T-helper 17 cell (primary cell): ENCODE measurements around the gene PARD3. TPM values are rescaled to one million over a fixed set of nuclear protein-coding genes. Genes with fewer than 3 reads are reported as not detected.
"Not testable (repeated sequence)": the region's sequence is repeated elsewhere in the genome, so short reads cannot be mapped to it uniquely, and the experiment has no call there.

Experiments
- ATAC-seq: fragments of 150-1000 bp; cut with Tn5 transposase; 2 replicates; pipeline ENCODE4 v1.10.0; 2021; ENCODE audit warnings: mild to moderate bottlenecking, moderate library complexity
- DNase-seq, 3 donors: peaks; one replicate each; pipeline versions ENCODE4 v3.0.0 to v3.0.0-alpha.2; 2020 to 2021
- H3K9me3 ChIP-seq: one replicate; pipeline ENCODE4 v1.7.0; 2013; ENCODE audit warnings: low read length, mild to moderate bottlenecking; ENCODE audit not compliant: control insufficient read depth, poor library complexity, severe bottlenecking
- H3K27ac Mint-ChIP-seq: one replicate; pipeline ENCODE4 v1.8.0; 2022; ENCODE audit warnings: mild to moderate bottlenecking, moderate library complexity, mixed read lengths
- H3K27me3 Mint-ChIP-seq: one replicate; pipeline ENCODE4 v1.8.0; 2022; ENCODE audit warnings: mixed read lengths
- H3K36me3 Mint-ChIP-seq: one replicate; pipeline ENCODE4 v1.8.0; 2022; ENCODE audit warnings: low read depth, mixed read lengths
- H3K4me1 Mint-ChIP-seq: one replicate; pipeline ENCODE4 v1.8.0; 2022; ENCODE audit warnings: mild to moderate bottlenecking, mixed read lengths
- H3K4me3 Mint-ChIP-seq: one replicate; pipeline ENCODE4 v1.8.0; 2022; ENCODE audit warnings: mild to moderate bottlenecking, moderate library complexity, mixed read lengths
- total RNA-seq, 4 donors: library from RNA in 2 of 4; stranded (reverse) in 2 of 4; gene quantifications; one replicate each; pipeline ENCODE4 v1.2.3 and lab custom pipeline; 2022 to 2026

Gene PARD3
- total RNA-seq, 2 donors from 2014 or later: 0.32 to 8.2 TPM

DNA sequence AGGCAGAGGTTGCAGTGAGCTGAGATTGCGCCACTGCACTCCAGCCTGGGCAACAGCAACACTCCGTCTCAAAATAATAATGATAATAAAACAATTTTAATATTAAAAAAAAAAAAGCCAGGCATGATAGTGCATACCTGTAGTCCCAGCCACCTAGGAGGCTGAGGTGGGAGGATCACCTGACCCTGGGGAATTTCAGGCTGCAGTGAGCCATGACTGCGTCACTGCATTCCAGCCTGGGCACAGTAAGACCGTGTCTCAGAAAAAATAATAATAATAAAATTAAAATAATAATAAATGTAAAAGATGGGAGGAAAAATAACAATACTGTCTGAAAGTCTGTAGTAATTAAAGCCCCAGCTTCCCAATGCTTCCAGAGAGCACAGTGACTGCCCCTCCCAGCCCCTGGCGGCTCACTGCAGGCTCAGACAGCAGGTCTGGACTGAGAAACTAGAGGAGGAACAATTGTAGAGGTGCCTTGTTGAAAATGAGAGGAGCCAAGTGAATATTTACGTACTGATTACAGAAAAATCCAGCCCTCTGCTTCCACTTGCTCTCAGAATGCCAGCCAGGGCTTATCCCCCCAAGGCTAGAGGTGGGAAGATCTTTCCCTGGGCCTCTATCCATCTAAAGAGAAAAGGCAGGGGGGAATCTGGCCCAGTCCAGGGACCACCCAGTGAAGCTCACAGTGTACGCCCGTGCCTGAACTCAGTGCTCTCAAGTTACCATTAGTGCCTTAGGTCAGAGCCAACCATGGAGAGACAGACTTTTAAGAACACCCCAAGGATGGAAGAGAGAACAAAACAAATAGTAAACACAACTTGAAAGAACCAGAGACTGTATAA, 112.8 kb downstream of the PARD3 start:
- Mint-ChIP-seq H3K4me3 (no peak overlapping the region), H3K4me1 (peaks cover 4% of the 10 kb centered on the region), H3K36me3 (peaks cover 2% of the 10 kb centered on the region), H3K27me3 (peaks cover 6% of the 10 kb centered on the region), H3K27ac (no peak overlapping the region)
- DNase-seq (no peak), ATAC-seq (no peak)
- H3K9me3 ChIP-seq: no peaks in the 10 kb centered on the region

DNA sequence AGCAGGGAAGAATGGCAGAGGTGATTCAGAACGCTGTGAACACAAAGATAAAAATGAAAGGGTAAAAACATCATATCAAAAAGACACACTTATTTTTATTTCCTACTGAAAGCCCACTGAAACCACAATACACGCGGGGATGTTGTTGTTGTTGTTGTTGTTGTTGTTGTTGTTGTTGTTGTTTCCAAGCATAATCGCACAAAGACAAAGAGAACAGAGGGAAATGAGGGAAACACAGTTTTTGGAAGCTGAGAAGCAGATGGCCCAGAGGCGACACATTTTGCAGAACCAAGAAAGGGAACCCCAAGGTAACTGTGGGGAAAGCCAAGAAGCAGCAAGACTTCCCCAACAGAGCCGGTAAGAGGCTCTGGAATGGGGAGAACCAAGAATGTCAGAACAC, 113.9 kb downstream of the PARD3 start:
- H3K27me3 Mint-ChIP-seq: peaks cover 6% of the 10 kb centered on the region
- no peaks in the 10 kb centered on the region for H3K9me3 ChIP-seq
- ATAC-seq: no peak
- no peak for DNase-seq
- peaks cover 7% of the 10 kb centered on the region for H3K4me1 Mint-ChIP-seq
- H3K27ac Mint-ChIP-seq: no peak overlapping the region
- peaks cover 2% of the 10 kb centered on the region for H3K36me3 Mint-ChIP-seq
- no peak overlapping the region for H3K4me3 Mint-ChIP-seq

- H3K36me3 Mint-ChIP-seq, H3K4me1 Mint-ChIP-seq, H3K4me3 Mint-ChIP-seq, H3K27me3 Mint-ChIP-seq, DNase-seq, H3K27ac Mint-ChIP-seq, H3K9me3 ChIP-seq, ATAC-seq: not testable (repeated sequence)
Observed at GRCh38 chr10:34700752-34701151, 114.3 kb downstream of the PARD3 start.

- DNase-seq (no peak), ATAC-seq (no peak)
- H3K9me3 ChIP-seq: no peaks in the 10 kb centered on the region
- H3K4me1 Mint-ChIP-seq: peaks cover 7% of the 10 kb centered on the region
- H3K27ac Mint-ChIP-seq: no peak overlapping the region
- H3K36me3 Mint-ChIP-seq: peaks cover 2% of the 10 kb centered on the region
- H3K27me3 Mint-ChIP-seq: peaks cover 6% of the 10 kb centered on the region
- H3K4me3 Mint-ChIP-seq: no peak overlapping the region
Observed at GRCh38 chr10:34699904-34700517, 115.1 kb downstream of the PARD3 start.

GRCh38 chr10:34698979-34699378, 116.1 kb downstream of the PARD3 start:
- no peak for ATAC-seq
- no peaks in the 10 kb centered on the region for H3K9me3 ChIP-seq
- Mint-ChIP-seq H3K4me1 (peaks cover 7% of the 10 kb centered on the region), H3K4me3 (no peak overlapping the region), H3K36me3 (peaks cover 2% of the 10 kb centered on the region), H3K27ac (no peak overlapping the region), H3K27me3 (peaks cover 6% of the 10 kb centered on the region)
- no peak for DNase-seq

DNA sequence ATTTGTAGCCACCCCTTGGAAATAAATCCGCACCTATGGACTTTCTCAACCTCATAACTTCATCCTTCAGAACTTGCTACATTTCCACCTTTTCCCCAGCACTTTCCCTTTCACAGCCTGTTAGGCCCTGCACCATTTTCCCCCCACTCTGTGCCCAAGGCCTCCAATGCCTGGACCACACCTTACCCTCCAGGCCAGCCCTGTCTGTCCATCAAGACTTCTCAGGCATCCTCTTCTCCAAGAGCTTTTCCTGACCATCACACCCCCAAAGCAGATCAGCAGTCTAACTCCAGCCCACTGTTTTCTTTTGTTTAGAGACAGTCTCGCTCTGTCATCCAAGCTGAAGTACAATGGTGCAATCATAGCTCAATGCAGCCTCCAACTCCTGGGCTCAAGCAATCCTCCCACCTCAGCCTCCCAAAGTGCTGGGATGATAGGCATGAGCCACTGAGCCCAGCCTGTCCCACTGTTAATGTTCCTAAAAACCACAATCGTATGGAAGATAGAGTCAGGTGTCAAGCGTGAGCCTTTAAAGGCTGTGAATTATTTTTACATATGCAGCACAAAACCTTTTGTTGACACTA, 116.8 kb downstream of the PARD3 start:
- Mint-ChIP-seq H3K4me1 (peaks cover 7% of the 10 kb centered on the region), H3K4me3 (no peak overlapping the region)

GRCh38 chr10:34697351-34698247, 117.5 kb downstream of the PARD3 start:
- ATAC-seq: no peak
- H3K27me3 Mint-ChIP-seq: peaks cover 6% of the 10 kb centered on the region
- no peak overlapping the region for H3K27ac Mint-ChIP-seq
- peaks cover 2% of the 10 kb centered on the region for H3K36me3 Mint-ChIP-seq
- peaks cover 7% of the 10 kb centered on the region for H3K4me1 Mint-ChIP-seq
- H3K4me3 Mint-ChIP-seq: no peak overlapping the region
- H3K9me3 ChIP-seq: no peaks in the 10 kb centered on the region
- no peak for DNase-seq

More for the DNA sequence above, 116.8 kb downstream of the PARD3 start:
- Mint-ChIP-seq H3K27ac (no peak overlapping the region), H3K27me3 (peaks cover 6% of the 10 kb centered on the region), H3K36me3 (peaks cover 2% of the 10 kb centered on the region)
- no peaks in the 10 kb centered on the region for H3K9me3 ChIP-seq
- DNase-seq (no peak), ATAC-seq (no peak)

- Mint-ChIP-seq H3K4me1 (peaks cover 7% of the 10 kb centered on the region), H3K36me3 (peaks cover 2% of the 10 kb centered on the region), H3K27me3 (peaks cover 6% of the 10 kb centered on the region), H3K4me3 (no peak overlapping the region), H3K27ac (no peak overlapping the region)
- H3K9me3 ChIP-seq: no peaks in the 10 kb centered on the region
- ATAC-seq (no peak), DNase-seq (no peak)
Observed at GRCh38 chr10:34696423-34696822, 118.7 kb downstream of the PARD3 start.

- ATAC-seq (no peak), DNase-seq (no peak)
- peaks cover 21% of the 10 kb centered on the region for H3K27me3 Mint-ChIP-seq
- no peaks in the 10 kb centered on the region for H3K4me1 Mint-ChIP-seq
- no peaks in the 10 kb centered on the region for H3K9me3 ChIP-seq
- no peak overlapping the region for H3K4me3 Mint-ChIP-seq
- H3K36me3 Mint-ChIP-seq: peaks cover 3% of the 10 kb centered on the region
- no peak overlapping the region for H3K27ac Mint-ChIP-seq
Observed at GRCh38 chr10:34690383-34691049, 124.6 kb downstream of the PARD3 start.

- no peak overlapping the region for H3K4me3 Mint-ChIP-seq
- no peak for ATAC-seq
- H3K27ac Mint-ChIP-seq: no peak overlapping the region
- DNase-seq: no peak
- H3K4me1 Mint-ChIP-seq: peaks cover 2% of the 10 kb centered on the region
- no peaks in the 10 kb centered on the region for H3K9me3 ChIP-seq
- peaks cover 21% of the 10 kb centered on the region for H3K27me3 Mint-ChIP-seq
- H3K36me3 Mint-ChIP-seq: peaks cover 3% of the 10 kb centered on the region
Observed at GRCh38 chr10:34689053-34689452, 126.0 kb downstream of the PARD3 start.

DNA sequence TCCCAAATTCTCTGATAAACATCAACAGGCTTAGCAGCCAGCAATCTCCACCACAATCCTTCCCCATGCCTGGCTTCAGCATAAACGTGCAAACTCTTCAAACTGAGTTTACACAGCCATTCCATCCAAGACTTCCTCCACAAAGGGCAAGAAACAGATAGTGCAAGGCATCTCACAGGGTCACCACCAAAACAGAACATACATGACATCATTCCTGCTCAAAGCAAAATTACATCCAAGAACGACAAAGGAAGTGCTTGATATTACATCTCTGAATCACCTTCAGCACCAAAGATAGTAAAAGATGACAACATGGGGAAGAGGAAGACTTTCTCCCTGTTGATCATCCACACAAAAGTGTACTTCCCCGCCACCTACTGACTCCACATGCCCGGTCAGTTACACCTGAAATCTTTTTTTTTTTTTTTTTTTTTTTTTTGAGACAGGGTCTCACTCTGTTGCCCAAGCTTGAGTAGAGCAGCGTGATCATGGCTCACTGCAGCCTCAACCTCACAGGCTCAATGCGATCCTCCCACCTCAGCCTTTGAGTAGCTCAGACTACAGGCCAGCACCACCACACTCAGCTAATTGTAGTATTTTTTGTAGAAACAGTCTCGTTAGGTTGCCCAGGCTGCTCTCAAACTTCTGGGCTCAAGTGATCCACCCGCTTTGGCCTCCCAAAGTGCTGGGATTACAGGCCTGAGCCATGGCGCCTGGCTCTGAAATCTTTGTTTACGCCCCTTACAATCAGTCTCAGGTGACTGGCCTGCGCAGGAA, 127.5 kb downstream of the PARD3 start:
- Mint-ChIP-seq H3K36me3 (peaks cover 3% of the 10 kb centered on the region), H3K4me1 (peaks cover 2% of the 10 kb centered on the region), H3K4me3 (no peak overlapping the region), H3K27ac (no peak overlapping the region), H3K27me3 (peaks cover 27% of the 10 kb centered on the region)
- H3K9me3 ChIP-seq: no peaks in the 10 kb centered on the region
- no peak for ATAC-seq
- DNase-seq: no peak

DNA sequence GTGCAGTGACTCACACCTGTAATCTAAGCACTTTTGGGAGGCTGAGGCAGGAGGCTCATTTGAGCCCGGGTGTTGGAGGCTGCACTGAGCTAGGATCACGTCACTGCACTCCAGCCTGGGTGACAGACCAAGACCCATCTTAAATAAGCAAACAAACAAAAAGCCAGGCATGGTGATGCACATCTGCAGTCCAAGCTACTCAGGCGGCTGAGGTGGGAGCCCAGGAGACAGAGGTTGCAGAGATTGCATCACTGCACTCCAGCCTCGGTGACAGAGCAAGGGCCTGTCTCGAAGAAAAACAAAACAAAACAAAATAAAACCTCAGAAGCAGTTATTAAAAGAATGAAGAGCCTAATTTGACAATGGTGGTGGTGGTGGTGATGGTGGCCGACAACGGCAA, 132.5 kb downstream of the PARD3 start:
- Mint-ChIP-seq H3K27me3 (peaks cover 27% of the 10 kb centered on the region), H3K27ac (no peak overlapping the region), H3K4me1 (peaks cover 2% of the 10 kb centered on the region), H3K4me3 (no peak overlapping the region), H3K36me3 (peaks cover 3% of the 10 kb centered on the region)
- H3K9me3 ChIP-seq: no peaks in the 10 kb centered on the region
- ATAC-seq (no peak), DNase-seq (no peak)
